ENCODE measurements around the gene SEC61A1. TPM values are rescaled to one million over a fixed set of nuclear protein-coding genes. Genes with fewer than 3 reads are reported as not detected.

The SEC61A1 gene
- total RNA-seq, 1 experiment from 2014 or later: 246 TPM

- Histone ChIP-seq H3K9me3 (ENCODE audit: control insufficient read depth, insufficient read depth, low read depth, low read length) (no peaks in the 10 kb centered on the region), H3K36me3 (ENCODE audit: control insufficient read depth, insufficient read depth, low read length) (peaks cover 55% of the 10 kb centered on the region), H3K27me3 (ENCODE audit: control insufficient read depth, insufficient read depth, low read length) (no peaks in the 10 kb centered on the region), H3K4me3 (ENCODE audit: low read depth in 2 of 2, low read length in 2 of 2) (no peak overlapping the region), H3K27ac (ENCODE audit: low read length) (no peak overlapping the region), H3K4me1 (ENCODE audit: control insufficient read depth, insufficient read depth, low read length) (no peaks in the 10 kb centered on the region)
- in situ Hi-C loops (cut with HindIII; ENCODE audit: low pct_unique_long_range_greater_than_20kb, low sequenced_read_pairs): no loop called here
- no TSS peak for BruUV-seq (replicated peaks)
- ChIA-PET POLR2A (no interaction called here), CTCF (interaction anchor here (0.7 kb wide), 1 partner anchor 57 kb away, joined by 7 read pairs; no protein-coding TSS in a partner anchor)
- intact Hi-C loops (cut with micrococcal nuclease; ENCODE audit: unreplicated experiment): no loop called here
- DNase-seq (ENCODE audit: low read depth, low spot score) (no peak), ATAC-seq (no peak)
- TF ChIP-seq POLR2AphosphoS5 (IDR thresholded peaks at IDR 0.05; ENCODE audit: low read depth, low read length) (no peak), SIN3A (IDR thresholded peaks at IDR 0.05; ENCODE audit: borderline replicate concordance, insufficient read depth, low read depth, low read length) (no peak), CTCF (IDR thresholded peaks at IDR 0.05) (no peak), REST (IDR thresholded peaks at IDR 0.05; ENCODE audit: insufficient read depth in 1 of 2, low read depth in 2 of 2, low read length in 1 of 2) (no peak)
Measured at GRCh38 chr3:128064962-128065361, 12.7 kb downstream of the SEC61A1 start.

- Histone ChIP-seq H3K4me3 (ENCODE audit: low read depth in 2 of 2, low read length in 2 of 2) (no peak overlapping the region), H3K36me3 (ENCODE audit: control insufficient read depth, insufficient read depth, low read length) (peaks cover 53% of the 10 kb centered on the region), H3K4me1 (ENCODE audit: control insufficient read depth, insufficient read depth, low read length) (no peaks in the 10 kb centered on the region), H3K27me3 (ENCODE audit: control insufficient read depth, insufficient read depth, low read length) (no peaks in the 10 kb centered on the region), H3K27ac (ENCODE audit: low read length) (no peak overlapping the region), H3K9me3 (ENCODE audit: control insufficient read depth, insufficient read depth, low read depth, low read length) (no peaks in the 10 kb centered on the region)
- no peak for TF ChIP-seq CTCF (IDR thresholded peaks at IDR 0.05)
- no peak for TF ChIP-seq SIN3A (IDR thresholded peaks at IDR 0.05; ENCODE audit: borderline replicate concordance, insufficient read depth, low read depth, low read length)
- no peak for TF ChIP-seq TCF7L2 (IDR thresholded peaks at IDR 0.05; ENCODE audit: low read depth, low read length)
- no peak for TF ChIP-seq POLR2AphosphoS5 (IDR thresholded peaks at IDR 0.05; ENCODE audit: low read depth, low read length)
- no peak for TF ChIP-seq REST (IDR thresholded peaks at IDR 0.05; ENCODE audit: insufficient read depth in 1 of 2, low read depth in 2 of 2, low read length in 1 of 2)
- no peak for ATAC-seq
- intact Hi-C loops (cut with micrococcal nuclease; ENCODE audit: unreplicated experiment): loop anchor here (2.0 kb wide), 1 partner anchor 67 kb away; no protein-coding TSS in a partner anchor
- POLR2A ChIA-PET: no interaction called here
- CTCF ChIA-PET: no interaction called here
- DNase-seq (ENCODE audit: low read depth, low spot score): no peak
- in situ Hi-C loops (cut with HindIII; ENCODE audit: low pct_unique_long_range_greater_than_20kb, low sequenced_read_pairs): no loop called here
- no TSS peak for BruUV-seq (replicated peaks)
Measured at GRCh38 chr3:128066114-128066513, 13.9 kb downstream of the SEC61A1 start.
